ENCODE measurements around the gene ZNF805. TPM values are rescaled to one million over a fixed set of nuclear protein-coding genes. Genes with fewer than 3 reads are reported as not detected.

Gene ZNF805
- total and polyA plus RNA-seq, 2 of the 4 experiments (the other 2 are of a cell fraction): 3.0 to 32.3 TPM

- dilution Hi-C loops (cut with HindIII; ENCODE audit: low sequenced_read_pairs, unreplicated experiment) (no loop called here), in situ Hi-C loops (cut with MboI; ENCODE audit: low sequenced_read_pairs) (no loop called here), intact Hi-C loops (cut with micrococcal nuclease) (no loop called here)
- H4K20me1 ChIP-seq (ENCODE audit: insufficient read depth, low read length): peaks cover 5% of the 10 kb centered on the region; the same call in 1 of the 2 replicates
- H3K18ac ChIP-seq (ENCODE audit: low read depth, low read length): no peak overlapping the region
- no peak overlapping the region for H2AK5ac ChIP-seq (ENCODE audit: low read depth, low read length)
- no peak overlapping the region for H3K14ac ChIP-seq (replicated peaks; ENCODE audit: low read depth, low read length)
- DNase-seq (no peak), ATAC-seq (ENCODE audit: low read depth) (no peak)
- H4K5ac ChIP-seq (ENCODE audit: low read depth, low read length): no peak overlapping the region
- no peaks in the 10 kb centered on the region for H3K9me1 ChIP-seq (ENCODE audit: insufficient read depth, low read length)
- TF ChIP-seq CEBPB (IDR thresholded peaks at IDR 0.05; ENCODE audit: low read depth, low read length): no peak
- TF ChIP-seq RAD21 (IDR thresholded peaks at IDR 0.05; ENCODE audit: low read length): no peak
- no peak for TF ChIP-seq FOS (IDR thresholded peaks at IDR 0.05; ENCODE audit: low read depth, low read length)
- TF ChIP-seq RFX5 (IDR thresholded peaks at IDR 0.05; ENCODE audit: low read depth, low read length): no peak
- TF ChIP-seq MAFK (IDR thresholded peaks at IDR 0.05; ENCODE audit: low read depth, low read length): no peak
- TF ChIP-seq MXI1 (IDR thresholded peaks at IDR 0.05; ENCODE audit: borderline replicate concordance, low read depth, low read length): no peak
- TF ChIP-seq SMC3 (IDR thresholded peaks at IDR 0.05; ENCODE audit: low read depth, low read length): no peak
- no peak for TF ChIP-seq CHD1 (IDR thresholded peaks at IDR 0.05; ENCODE audit: low read depth, low read length)
- TF ChIP-seq ELK1 (IDR thresholded peaks at IDR 0.05; ENCODE audit: borderline replicate concordance, low read depth, low read length): no peak
- no peak for TF ChIP-seq NFE2L2 (IDR thresholded peaks at IDR 0.05; ENCODE audit: low read depth, low read length)
- TF ChIP-seq BHLHE40 (IDR thresholded peaks at IDR 0.05; ENCODE audit: low read depth, low read length): no peak
- no peak for TF ChIP-seq RCOR1 (IDR thresholded peaks at IDR 0.05; ENCODE audit: insufficient replicate concordance, low read length)
- no peak for TF ChIP-seq MAZ (IDR thresholded peaks at IDR 0.05; ENCODE audit: borderline replicate concordance, low read depth, low read length)
- no peak for TF ChIP-seq USF2 (IDR thresholded peaks at IDR 0.05; ENCODE audit: low read depth, low read length)
- TF ChIP-seq POLR2A (IDR thresholded peaks at IDR 0.05; ENCODE audit: low read depth, low read length): no peak
- TF ChIP-seq CTCF (conservative IDR thresholded peaks at IDR 0.05; ENCODE audit: low read depth, low read length): no peak
- no peak overlapping the region for H2BK15ac ChIP-seq (ENCODE audit: low read depth, low read length)
- no peaks in the 10 kb centered on the region; the same call in 1 of the 2 replicates for H3K4me1 ChIP-seq (ENCODE audit: control insufficient read depth, insufficient read depth, low read length)
- H2BK120ac ChIP-seq (ENCODE audit: low read depth, low read length): no peak overlapping the region
- H2BK5ac ChIP-seq (ENCODE audit: low read depth, low read length, poor library complexity, severe bottlenecking): no peak overlapping the region
- no peaks in the 10 kb centered on the region; the same call in 1 of the 2 replicates for H3K36me3 ChIP-seq (ENCODE audit: control insufficient read depth, insufficient read depth, low read length)
- no peak overlapping the region for H3K23ac ChIP-seq (ENCODE audit: low read depth, low read length)
- H3K9ac ChIP-seq (ENCODE audit: low read depth, low read length): no peak overlapping the region
- ChIA-PET CTCF (interaction anchor here (0.6 kb wide), 1 partner anchor 51 kb away, joined by 3 read pairs; no protein-coding TSS in a partner anchor), POLR2A (ENCODE audit: unreplicated experiment) (no interaction called here)
- no peak overlapping the region for H3K27ac ChIP-seq (ENCODE audit: insufficient read depth, low read length)
- no peak overlapping the region for H2BK20ac ChIP-seq (ENCODE audit: low read depth, low read length)
- no peaks in the 10 kb centered on the region for H3K9me3 ChIP-seq (ENCODE audit: control insufficient read depth, insufficient read depth, low read length)
- no peak overlapping the region for H3K4me3 ChIP-seq (ENCODE audit: insufficient read depth, low read depth, low read length)
- H2AFZ ChIP-seq (replicated peaks; ENCODE audit: low read length, poor library complexity): no peak overlapping the region
- no TSS peak for BruUV-seq (replicated peaks)
- no peak overlapping the region for H3K4me2 ChIP-seq (ENCODE audit: low read depth, low read length)
- no peak overlapping the region for H3K56ac ChIP-seq (ENCODE audit: extremely low read depth, insufficient read depth, low read length)
- no CpG with 5 or more reads among the region's 1 CpG for WGBS, 2 experiments (ENCODE audit: extremely low coverage in 2 of 2, insufficient read length in 1 of 2)
- H4K91ac ChIP-seq (ENCODE audit: insufficient read depth, low read depth, low read length): no peak overlapping the region
- no peak overlapping the region for H2AK9ac ChIP-seq (replicated peaks; ENCODE audit: low read depth, low read length, poor library complexity)
- H3K27me3 ChIP-seq (ENCODE audit: control insufficient read depth, insufficient read depth, low read length): no peaks in the 10 kb centered on the region
- peaks cover 0 to 19% of the 10 kb centered on the region in 2 experiments; a peak in 2 of 4 replicates for H3K79me1 ChIP-seq (ENCODE audit: low read depth in 1 of 2, low read length in 2 of 2)
- H4K8ac ChIP-seq (ENCODE audit: low read depth in 2 of 2, low read length in 2 of 2): no peak overlapping the region
- H3K4ac ChIP-seq (ENCODE audit: low read depth, low read length): no peak overlapping the region
Measured at GRCh38 chr19:57276430-57276829, 36.0 kb downstream of the ZNF805 start.
